ENCODE results near the gene OBSL1.

DNA sequence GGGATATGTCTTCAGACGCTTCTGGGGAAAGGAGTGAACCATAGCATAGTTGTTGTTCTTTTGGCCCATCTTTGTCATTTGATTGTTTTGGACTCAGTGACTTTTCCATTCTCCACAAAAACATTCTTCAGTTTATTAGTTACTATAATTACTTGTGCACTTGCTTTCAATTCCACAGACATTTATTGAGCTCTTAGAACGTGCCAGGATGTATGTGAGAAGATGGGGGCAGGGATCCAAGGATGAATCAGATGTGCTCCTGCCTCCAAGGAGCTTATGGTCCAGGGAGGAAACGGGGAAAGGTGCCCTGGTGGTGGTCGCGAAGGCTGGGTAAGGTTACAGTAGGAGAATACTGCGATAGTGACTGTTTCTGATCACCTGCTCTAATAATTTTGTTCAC, 49.2 kb upstream of the OBSL1 start:
- no peak for TF ChIP-seq POLR2A (IDR thresholded peaks at IDR 0.05; ENCODE audit: low read depth, low read length)
- TF ChIP-seq, protein P1, sequence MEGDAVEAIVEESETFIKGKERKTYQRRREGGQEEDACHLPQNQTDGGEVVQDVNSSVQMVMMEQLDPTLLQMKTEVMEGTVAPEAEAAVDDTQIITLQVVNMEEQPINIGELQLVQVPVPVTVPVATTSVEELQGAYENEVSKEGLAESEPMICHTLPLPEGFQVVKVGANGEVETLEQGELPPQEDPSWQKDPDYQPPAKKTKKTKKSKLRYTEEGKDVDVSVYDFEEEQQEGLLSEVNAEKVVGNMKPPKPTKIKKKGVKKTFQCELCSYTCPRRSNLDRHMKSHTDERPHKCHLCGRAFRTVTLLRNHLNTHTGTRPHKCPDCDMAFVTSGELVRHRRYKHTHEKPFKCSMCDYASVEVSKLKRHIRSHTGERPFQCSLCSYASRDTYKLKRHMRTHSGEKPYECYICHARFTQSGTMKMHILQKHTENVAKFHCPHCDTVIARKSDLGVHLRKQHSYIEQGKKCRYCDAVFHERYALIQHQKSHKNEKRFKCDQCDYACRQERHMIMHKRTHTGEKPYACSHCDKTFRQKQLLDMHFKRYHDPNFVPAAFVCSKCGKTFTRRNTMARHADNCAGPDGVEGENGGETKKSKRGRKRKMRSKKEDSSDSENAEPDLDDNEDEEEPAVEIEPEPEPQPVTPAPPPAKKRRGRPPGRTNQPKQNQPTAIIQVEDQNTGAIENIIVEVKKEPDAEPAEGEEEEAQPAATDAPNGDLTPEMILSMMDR (IDR thresholded peaks at IDR 0.05; ENCODE audit: extremely low read depth in 1 of 2, insufficient read depth in 1 of 2, low read depth in 1 of 2, low read length in 2 of 2), result no peak

Measured in endothelial cell of umbilical vein (primary cell).